ENCODE results near the gene MYO7B. TPM values are rescaled to one million over a fixed set of nuclear protein-coding genes. Genes with fewer than 3 reads are reported as not detected.

MYO7B gene
- total and polyA plus RNA-seq, 10 donors: 32.3 to 165 (median 52.9) TPM

GRCh38 chr2:127655209-127656073 is 120.0 kb downstream of the MYO7B start:
- Histone ChIP-seq H3K36me3 (peaks cover 0 to 65% (median 0%) of the 10 kb centered on the region in 6 donors), H3K4me3 (no peak overlapping the region), H3K4me1 (peaks cover 8 to 97% (median 64%) of the 10 kb centered on the region in 6 donors), H3K27me3 (replicated peaks in 1 of 7) (no peaks in the 10 kb centered on the region), H3K27ac (peak overlapping the region; percentile 8 to 88 (median 64)), H3K9me3 (no peaks in the 10 kb centered on the region)
- 73 to 88% (median 75%) methylated on average over 16 of the region's 16 CpGs for WGBS, 5 donors
- peak; percentile 74 for DNase-seq
- intact Hi-C loops (cut with DNase I; ENCODE audit: low total_unique reads): no loop called here
- TF ChIP-seq POLR2A (IDR thresholded peaks at IDR 0.05) (no peak), POLR2AphosphoS5 (IDR thresholded peaks at IDR 0.05) (peak in 2 of 3 donors; percentile 47 to 52)
- TF ChIP-seq, protein P1, sequence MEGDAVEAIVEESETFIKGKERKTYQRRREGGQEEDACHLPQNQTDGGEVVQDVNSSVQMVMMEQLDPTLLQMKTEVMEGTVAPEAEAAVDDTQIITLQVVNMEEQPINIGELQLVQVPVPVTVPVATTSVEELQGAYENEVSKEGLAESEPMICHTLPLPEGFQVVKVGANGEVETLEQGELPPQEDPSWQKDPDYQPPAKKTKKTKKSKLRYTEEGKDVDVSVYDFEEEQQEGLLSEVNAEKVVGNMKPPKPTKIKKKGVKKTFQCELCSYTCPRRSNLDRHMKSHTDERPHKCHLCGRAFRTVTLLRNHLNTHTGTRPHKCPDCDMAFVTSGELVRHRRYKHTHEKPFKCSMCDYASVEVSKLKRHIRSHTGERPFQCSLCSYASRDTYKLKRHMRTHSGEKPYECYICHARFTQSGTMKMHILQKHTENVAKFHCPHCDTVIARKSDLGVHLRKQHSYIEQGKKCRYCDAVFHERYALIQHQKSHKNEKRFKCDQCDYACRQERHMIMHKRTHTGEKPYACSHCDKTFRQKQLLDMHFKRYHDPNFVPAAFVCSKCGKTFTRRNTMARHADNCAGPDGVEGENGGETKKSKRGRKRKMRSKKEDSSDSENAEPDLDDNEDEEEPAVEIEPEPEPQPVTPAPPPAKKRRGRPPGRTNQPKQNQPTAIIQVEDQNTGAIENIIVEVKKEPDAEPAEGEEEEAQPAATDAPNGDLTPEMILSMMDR (IDR thresholded peaks at IDR 0.05 in 8 of 11, conservative IDR thresholded peaks at IDR 0.05 in 3 of 11): no peak

GRCh38 chr2:127656569-127657231 is 121.2 kb downstream of the MYO7B start:
- Histone ChIP-seq H3K9me3 (no peaks in the 10 kb centered on the region), H3K27ac (peak overlapping the region in 6 of 8 donors; percentile 7 to 88 (median 85)), H3K4me1 (peaks cover 8 to 97% (median 63%) of the 10 kb centered on the region in 6 donors), H3K36me3 (peaks cover 0 to 59% (median 0%) of the 10 kb centered on the region in 6 donors), H3K4me3 (no peak overlapping the region), H3K27me3 (replicated peaks in 1 of 7) (peaks cover 0 to 5% (median 0%) of the 10 kb centered on the region in 7 donors)
- peak; percentile 77 for DNase-seq
- 82 to 89% (median 84%) methylated on average over 15 of the region's 15 CpGs for WGBS, 5 donors
- TF ChIP-seq POLR2A (IDR thresholded peaks at IDR 0.05): no peak
- peak in 1 of 3 donors; percentile 22 for TF ChIP-seq POLR2AphosphoS5 (IDR thresholded peaks at IDR 0.05)
- intact Hi-C loops (cut with DNase I; ENCODE audit: low total_unique reads): no loop called here

- 93 to 95% (median 94%) methylated on average over 10 to 17 of the region's 17 CpGs for WGBS, 5 donors
- peaks cover 0 to 56% (median 0%) of the 10 kb centered on the region in 6 donors for H3K36me3 ChIP-seq
- intact Hi-C loops (cut with DNase I; ENCODE audit: low total_unique reads): no loop called here
- H3K4me3 ChIP-seq: no peak overlapping the region
- peaks cover 8 to 97% (median 60%) of the 10 kb centered on the region in 6 donors for H3K4me1 ChIP-seq
- peak; percentile 63 for DNase-seq
- peaks cover 0 to 10% (median 0%) of the 10 kb centered on the region in 7 donors for H3K27me3 ChIP-seq (replicated peaks in 1 of 7)
- H3K27ac ChIP-seq: peak overlapping the region in 5 of 8 donors; percentile 78 to 88 (median 85)
- no peak for TF ChIP-seq POLR2AphosphoS5 (IDR thresholded peaks at IDR 0.05)
- TF ChIP-seq, protein P1 (IDR thresholded peaks at IDR 0.05 in 8 of 11, conservative IDR thresholded peaks at IDR 0.05 in 3 of 11): no peak
- TF ChIP-seq POLR2A (IDR thresholded peaks at IDR 0.05): no peak
- H3K9me3 ChIP-seq: no peaks in the 10 kb centered on the region
Measured at GRCh38 chr2:127657232-127657595, 121.7 kb downstream of the MYO7B start.

GRCh38 chr2:127658146-127658545 is 122.7 kb downstream of the MYO7B start:
- TF ChIP-seq POLR2A (IDR thresholded peaks at IDR 0.05): no peak
- TF ChIP-seq, protein P1 (IDR thresholded peaks at IDR 0.05 in 8 of 11, conservative IDR thresholded peaks at IDR 0.05 in 3 of 11): no peak
- TF ChIP-seq POLR2AphosphoS5 (IDR thresholded peaks at IDR 0.05): no peak
- peaks cover 0 to 17% (median 0%) of the 10 kb centered on the region in 7 donors for H3K27me3 ChIP-seq (replicated peaks in 1 of 7)
- peak overlapping the region; percentile 49 to 88 (median 83) for H3K27ac ChIP-seq
- H3K9me3 ChIP-seq: no peaks in the 10 kb centered on the region
- H3K36me3 ChIP-seq: peaks cover 0 to 46% (median 0%) of the 10 kb centered on the region in 6 donors
- 83 to 93% (median 89%) methylated on average over 6 of the region's 6 CpGs for WGBS, 5 donors
- H3K4me3 ChIP-seq: no peak overlapping the region
- H3K4me1 ChIP-seq: peaks cover 8 to 96% (median 56%) of the 10 kb centered on the region in 6 donors
- intact Hi-C loops (cut with DNase I; ENCODE audit: low total_unique reads): no loop called here
- no peak for DNase-seq
